Ovary (tissue), 3 donors: Measurements from ENCODE around the gene CARD6.
"Not testable (repeated sequence)": the region's sequence is repeated elsewhere in the genome, so short reads cannot be mapped to it uniquely, and the experiment has no call there.

ENCODE experiments used
- POLR2A ChIP-seq: fragments of 450-650 bp; IDR thresholded peaks from one replicate; pipeline ENCODE4 v1.6.1; 2017; ENCODE audit warnings: antibody characterized with exemption, mild to moderate bottlenecking, moderate library complexity
- TF ChIP-seq, protein P1 (sequence below), 3 donors: fragments of 450-650 bp in 2 of 3; fragments of 200-600 bp in 1 of 3; IDR thresholded peaks; one replicate each; pipeline versions ENCODE4 v1.5.1 to v1.8.0; 2016 to 2022; ENCODE audit warnings: antibody characterized with exemption in 3 of 3, mild to moderate bottlenecking in 1 of 3
- donor health status: DM: no; HTN: no; CAD: no.

DNA sequence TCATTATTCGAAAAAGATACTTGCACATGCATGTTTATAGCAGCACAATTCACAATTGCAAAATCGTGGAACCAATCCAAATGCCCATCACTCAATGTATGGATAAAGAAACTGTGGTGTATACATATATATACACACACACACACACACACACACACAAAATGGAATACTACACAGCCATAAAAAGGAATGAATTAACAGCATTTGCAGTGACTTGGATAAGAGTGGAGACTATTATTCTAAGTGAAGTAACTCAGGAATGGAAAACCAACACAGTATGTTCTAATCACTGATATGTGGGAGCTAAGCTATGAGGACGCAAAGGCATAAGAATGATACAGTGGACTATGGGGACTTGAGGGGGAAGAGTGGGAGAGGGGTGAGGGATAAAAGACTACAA is 46.3 kb upstream of the CARD6 start:
- TF ChIP-seq, protein P1, sequence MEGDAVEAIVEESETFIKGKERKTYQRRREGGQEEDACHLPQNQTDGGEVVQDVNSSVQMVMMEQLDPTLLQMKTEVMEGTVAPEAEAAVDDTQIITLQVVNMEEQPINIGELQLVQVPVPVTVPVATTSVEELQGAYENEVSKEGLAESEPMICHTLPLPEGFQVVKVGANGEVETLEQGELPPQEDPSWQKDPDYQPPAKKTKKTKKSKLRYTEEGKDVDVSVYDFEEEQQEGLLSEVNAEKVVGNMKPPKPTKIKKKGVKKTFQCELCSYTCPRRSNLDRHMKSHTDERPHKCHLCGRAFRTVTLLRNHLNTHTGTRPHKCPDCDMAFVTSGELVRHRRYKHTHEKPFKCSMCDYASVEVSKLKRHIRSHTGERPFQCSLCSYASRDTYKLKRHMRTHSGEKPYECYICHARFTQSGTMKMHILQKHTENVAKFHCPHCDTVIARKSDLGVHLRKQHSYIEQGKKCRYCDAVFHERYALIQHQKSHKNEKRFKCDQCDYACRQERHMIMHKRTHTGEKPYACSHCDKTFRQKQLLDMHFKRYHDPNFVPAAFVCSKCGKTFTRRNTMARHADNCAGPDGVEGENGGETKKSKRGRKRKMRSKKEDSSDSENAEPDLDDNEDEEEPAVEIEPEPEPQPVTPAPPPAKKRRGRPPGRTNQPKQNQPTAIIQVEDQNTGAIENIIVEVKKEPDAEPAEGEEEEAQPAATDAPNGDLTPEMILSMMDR (IDR thresholded peaks at IDR 0.05), result not testable (repeated sequence)
- not testable (repeated sequence) for TF ChIP-seq POLR2A
